Activated T-cell treated with anti-CD3 and anti-CD28 coated beads, Interleukin-2, amount 50 U/mL, for 1 hour (primary cell): ENCODE measurements around the gene IL2RG.

ENCODE experiments used
- DNase-seq: peaks from one replicate; pipeline ENCODE4 v3.0.0-alpha.2; 2020

Gene IL2RG

GRCh38 chrX:71067089-71067488 is 44.3 kb downstream of the IL2RG start:
- DNase-seq = no peak

- DNase-seq = no peak
These were observed 51.2 kb downstream of the IL2RG start for GRCh38 chrX:71060127-71060526.

GRCh38 chrX:71057848-71058530 is 53.4 kb downstream of the IL2RG start:
- DNase-seq = no peak
